ENCODE results near the gene STYXL2.

DNA sequence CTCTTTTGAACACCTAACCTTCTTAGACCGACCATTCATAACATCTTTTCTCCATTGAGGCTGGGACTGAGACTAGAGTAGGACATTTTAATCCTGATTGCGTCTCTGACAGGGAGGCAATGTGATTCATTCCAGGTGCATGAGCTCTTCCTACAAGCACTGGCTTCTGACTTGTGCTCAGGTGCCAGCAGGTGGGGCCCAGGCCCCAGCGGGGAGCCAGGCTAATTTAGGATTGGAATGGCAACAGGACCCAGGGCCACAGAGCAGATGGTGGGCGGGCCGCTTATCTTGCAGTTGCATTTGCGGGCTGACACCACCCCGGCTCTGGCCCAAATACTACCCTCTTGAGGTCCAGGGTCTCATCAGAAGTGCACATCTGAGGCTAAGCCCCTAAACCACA, 7.8 kb upstream of the STYXL2 start:
- TF ChIP-seq CTCF (IDR thresholded peaks at IDR 0.05; ENCODE audit: extremely low read depth in 1 of 2, insufficient read depth in 1 of 2, low read depth in 1 of 2, low read length in 2 of 2) (no peak), POLR2A (IDR thresholded peaks at IDR 0.05; ENCODE audit: low read depth, low read length) (no peak), JUN (IDR thresholded peaks at IDR 0.05; ENCODE audit: borderline replicate concordance, insufficient read depth, insufficient read length, low read depth) (no peak), POLR2AphosphoS5 (IDR thresholded peaks at IDR 0.05; ENCODE audit: insufficient read depth, low read depth, low read length) (no peak), EZH2 (IDR thresholded peaks at IDR 0.05; ENCODE audit: borderline replicate concordance, low read depth, low read length, severe bottlenecking) (no peak)

Measured in endothelial cell of umbilical vein (primary cell).